GM06990 (cell line): ENCODE data around the gene LRRC73.
"Not testable (repeated sequence)": the region's sequence is repeated elsewhere in the genome, so short reads cannot be mapped to it uniquely, and the experiment has no call there.

ENCODE experiments used
- DNase-seq: peaks from one replicate; pipeline ENCODE4 v3.0.0-alpha.2; 2011; ENCODE audit not compliant: insufficient read length; ENCODE audit errors: extremely low read depth
- H3K27me3 ChIP-seq: replicated peaks from 2 replicates; pipeline ENCODE4 v1.6.0; 2011; ENCODE audit warnings: low read length; ENCODE audit not compliant: control insufficient read depth, insufficient read depth
- H3K36me3 ChIP-seq: 2 replicates; pipeline ENCODE4 v1.5.1; 2011; ENCODE audit warnings: low read length; ENCODE audit not compliant: control insufficient read depth, insufficient read depth
- H3K4me3 ChIP-seq: replicated peaks from 2 replicates; pipeline ENCODE4 v1.5.1; 2011; ENCODE audit warnings: low read depth, mild to moderate bottlenecking, control low read depth, low read length
- TF ChIP-seq, protein P1 (sequence below): IDR thresholded peaks from 2 replicates; pipeline ENCODE4 v1.5.1; 2011; ENCODE audit warnings: low read length, control low read depth, mild to moderate bottlenecking, inconsistent platforms; ENCODE audit not compliant: insufficient read depth, poor library complexity, severe bottlenecking

Gene LRRC73

GRCh38 chr6:43541774-43542471 lies 31.8 kb upstream of the LRRC73 start:
- DNase-seq = peak; percentile 37
- H3K36me3 ChIP-seq = peaks cover 3% of the 10 kb centered on the region

DNA sequence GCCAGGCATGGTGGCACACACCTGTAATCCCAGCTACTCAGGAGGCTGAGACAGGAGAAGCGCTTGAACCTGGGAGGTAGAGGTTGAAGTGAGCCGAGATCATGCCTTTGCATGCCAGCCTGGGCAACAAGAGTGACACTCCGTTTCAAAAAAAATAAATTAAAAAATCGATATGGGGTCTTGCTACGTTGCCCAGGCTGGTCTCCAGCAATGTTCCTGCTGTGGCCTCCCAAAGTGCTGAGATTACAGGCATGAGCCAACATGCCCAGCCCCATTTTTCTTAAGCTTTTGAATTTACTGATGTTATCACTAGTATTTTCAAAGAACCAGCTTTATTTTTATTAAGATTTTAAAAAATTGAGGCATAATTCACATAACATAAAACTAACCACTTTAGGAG lies 30.4 kb upstream of the LRRC73 start:
- TF ChIP-seq, protein P1, sequence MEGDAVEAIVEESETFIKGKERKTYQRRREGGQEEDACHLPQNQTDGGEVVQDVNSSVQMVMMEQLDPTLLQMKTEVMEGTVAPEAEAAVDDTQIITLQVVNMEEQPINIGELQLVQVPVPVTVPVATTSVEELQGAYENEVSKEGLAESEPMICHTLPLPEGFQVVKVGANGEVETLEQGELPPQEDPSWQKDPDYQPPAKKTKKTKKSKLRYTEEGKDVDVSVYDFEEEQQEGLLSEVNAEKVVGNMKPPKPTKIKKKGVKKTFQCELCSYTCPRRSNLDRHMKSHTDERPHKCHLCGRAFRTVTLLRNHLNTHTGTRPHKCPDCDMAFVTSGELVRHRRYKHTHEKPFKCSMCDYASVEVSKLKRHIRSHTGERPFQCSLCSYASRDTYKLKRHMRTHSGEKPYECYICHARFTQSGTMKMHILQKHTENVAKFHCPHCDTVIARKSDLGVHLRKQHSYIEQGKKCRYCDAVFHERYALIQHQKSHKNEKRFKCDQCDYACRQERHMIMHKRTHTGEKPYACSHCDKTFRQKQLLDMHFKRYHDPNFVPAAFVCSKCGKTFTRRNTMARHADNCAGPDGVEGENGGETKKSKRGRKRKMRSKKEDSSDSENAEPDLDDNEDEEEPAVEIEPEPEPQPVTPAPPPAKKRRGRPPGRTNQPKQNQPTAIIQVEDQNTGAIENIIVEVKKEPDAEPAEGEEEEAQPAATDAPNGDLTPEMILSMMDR = no peak
- DNase-seq = no peak
- no peaks in the 10 kb centered on the region for H3K27me3 ChIP-seq
- H3K4me3 ChIP-seq = no peak overlapping the region
- peaks cover 3% of the 10 kb centered on the region for H3K36me3 ChIP-seq

More at GRCh38 chr6:43541774-43542471, 31.8 kb upstream of the LRRC73 start:
- TF ChIP-seq, protein P1 = no peak
- Histone ChIP-seq H3K4me3 (no peak overlapping the region), H3K27me3 (no peaks in the 10 kb centered on the region)

DNA sequence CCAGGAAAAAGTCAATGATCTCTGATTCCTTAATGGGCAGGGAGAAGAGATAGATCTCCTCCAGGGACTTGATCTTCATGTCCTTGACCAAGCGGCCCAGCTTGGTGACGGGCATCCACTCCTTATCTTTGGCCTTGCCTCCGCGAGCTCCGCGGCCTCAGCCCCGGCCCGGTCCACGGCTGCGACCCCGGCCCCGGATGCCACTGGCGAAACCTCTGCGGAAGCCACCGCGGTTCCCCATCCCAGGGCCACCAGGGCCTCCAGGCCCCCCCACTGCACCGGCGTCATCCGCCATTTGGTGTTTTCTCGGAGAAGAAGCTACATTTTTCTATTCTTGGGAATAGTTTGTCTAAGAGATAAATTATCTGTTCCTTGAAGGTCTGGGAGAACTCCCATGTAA lies 29.3 kb upstream of the LRRC73 start:
- not testable (repeated sequence) for H3K36me3 ChIP-seq, H3K4me3 ChIP-seq, H3K27me3 ChIP-seq, DNase-seq

DNA sequence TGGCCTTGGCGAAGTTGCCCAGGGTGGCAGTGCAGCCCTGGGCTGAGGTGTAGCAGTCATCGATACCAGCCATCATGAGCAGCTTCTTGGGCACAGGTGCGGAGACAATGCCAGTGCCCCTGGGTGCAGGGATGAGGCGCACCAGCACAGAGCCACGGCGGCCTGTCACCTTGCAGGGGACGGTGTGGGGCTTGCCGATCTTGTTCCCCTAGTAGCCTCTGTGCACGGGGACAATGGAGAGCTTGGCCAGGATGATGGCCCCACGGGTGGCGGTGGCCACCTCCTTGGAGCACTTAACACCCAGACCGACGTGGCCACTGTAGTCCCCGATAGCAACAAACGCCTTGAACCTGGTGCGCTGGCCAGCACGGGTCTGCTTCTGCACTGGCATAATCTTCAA lies 28.8 kb upstream of the LRRC73 start:
- H3K27me3 ChIP-seq, DNase-seq, H3K36me3 ChIP-seq, H3K4me3 ChIP-seq: not testable (repeated sequence)

GRCh38 chr6:43532201-43532600 lies 22.1 kb upstream of the LRRC73 start:
- Histone ChIP-seq H3K27me3 (no peaks in the 10 kb centered on the region), H3K4me3 (no peak overlapping the region), H3K36me3 (peaks cover 24% of the 10 kb centered on the region)
- TF ChIP-seq, protein P1 = no peak
- DNase-seq = no peak

- H3K36me3 ChIP-seq = peaks cover 43% of the 10 kb centered on the region
- TF ChIP-seq, protein P1 = no peak
These were observed 14.4 kb upstream of the LRRC73 start for GRCh38 chr6:43524483-43524961.

GRCh38 chr6:43523284-43523683 lies 13.1 kb upstream of the LRRC73 start:
- TF ChIP-seq, protein P1 = no peak
- no peak for DNase-seq
- Histone ChIP-seq H3K27me3 (no peaks in the 10 kb centered on the region), H3K4me3 (no peak overlapping the region), H3K36me3 (peaks cover 39% of the 10 kb centered on the region)

More at GRCh38 chr6:43524483-43524961, 14.4 kb upstream of the LRRC73 start:
- H3K4me3 ChIP-seq = no peak overlapping the region
- DNase-seq = no peak
- H3K27me3 ChIP-seq = no peaks in the 10 kb centered on the region
